Stimulated activated naive CD8-positive, alpha-beta T cell treated with anti-CD3 and anti-CD28 coated beads, Interleukin-15, Interleukin-2, amounts not matched to agents 100 ng/mL and 50 ng/mL, for 24 hours (primary cell): ENCODE measurements around the gene ABCC3.

ENCODE experiments used
- H3K27ac Mint-ChIP-seq: one replicate; pipeline ENCODE4 v1.8.0; 2021; ENCODE audit warnings: mild to moderate bottlenecking, mixed read lengths
- H3K27me3 Mint-ChIP-seq: one replicate; pipeline ENCODE4 v1.8.0; 2021; ENCODE audit warnings: mixed read lengths
- H3K36me3 Mint-ChIP-seq: one replicate; pipeline ENCODE4 v1.8.0; 2021; ENCODE audit warnings: low read depth, mixed read lengths
- H3K4me1 Mint-ChIP-seq: one replicate; pipeline ENCODE4 v1.8.0; 2021; ENCODE audit warnings: low read depth, mixed read lengths
- H3K4me3 Mint-ChIP-seq: one replicate; pipeline ENCODE4 v1.8.0; 2021; ENCODE audit warnings: mild to moderate bottlenecking, mixed read lengths
- H3K9me3 Mint-ChIP-seq: one replicate; pipeline ENCODE4 v1.8.0; 2021; ENCODE audit warnings: mixed read lengths

The ABCC3 gene

DNA sequence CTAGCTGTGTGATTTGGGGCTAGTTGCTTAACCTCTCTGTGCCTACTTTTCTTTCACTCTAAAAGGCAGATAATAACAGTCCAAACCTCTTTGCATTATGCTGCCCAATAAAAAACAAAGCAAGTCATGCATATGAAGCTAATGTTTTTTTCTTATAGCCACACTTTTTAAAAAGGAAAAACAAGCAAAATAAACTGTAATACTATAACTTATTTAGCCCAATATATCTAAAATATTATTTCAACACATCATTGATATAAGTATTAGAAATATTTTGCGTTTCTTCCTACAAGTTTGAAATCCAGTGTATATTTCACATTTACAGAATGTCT lies 50.6 kb downstream of the ABCC3 start:
- H3K27ac Mint-ChIP-seq = no peak overlapping the region
- H3K4me3 Mint-ChIP-seq = no peak overlapping the region
- H3K4me1 Mint-ChIP-seq = peaks cover 4% of the 10 kb centered on the region
- H3K9me3 Mint-ChIP-seq = no peaks in the 10 kb centered on the region
- peaks cover 11% of the 10 kb centered on the region for H3K27me3 Mint-ChIP-seq
- H3K36me3 Mint-ChIP-seq = no peaks in the 10 kb centered on the region

DNA sequence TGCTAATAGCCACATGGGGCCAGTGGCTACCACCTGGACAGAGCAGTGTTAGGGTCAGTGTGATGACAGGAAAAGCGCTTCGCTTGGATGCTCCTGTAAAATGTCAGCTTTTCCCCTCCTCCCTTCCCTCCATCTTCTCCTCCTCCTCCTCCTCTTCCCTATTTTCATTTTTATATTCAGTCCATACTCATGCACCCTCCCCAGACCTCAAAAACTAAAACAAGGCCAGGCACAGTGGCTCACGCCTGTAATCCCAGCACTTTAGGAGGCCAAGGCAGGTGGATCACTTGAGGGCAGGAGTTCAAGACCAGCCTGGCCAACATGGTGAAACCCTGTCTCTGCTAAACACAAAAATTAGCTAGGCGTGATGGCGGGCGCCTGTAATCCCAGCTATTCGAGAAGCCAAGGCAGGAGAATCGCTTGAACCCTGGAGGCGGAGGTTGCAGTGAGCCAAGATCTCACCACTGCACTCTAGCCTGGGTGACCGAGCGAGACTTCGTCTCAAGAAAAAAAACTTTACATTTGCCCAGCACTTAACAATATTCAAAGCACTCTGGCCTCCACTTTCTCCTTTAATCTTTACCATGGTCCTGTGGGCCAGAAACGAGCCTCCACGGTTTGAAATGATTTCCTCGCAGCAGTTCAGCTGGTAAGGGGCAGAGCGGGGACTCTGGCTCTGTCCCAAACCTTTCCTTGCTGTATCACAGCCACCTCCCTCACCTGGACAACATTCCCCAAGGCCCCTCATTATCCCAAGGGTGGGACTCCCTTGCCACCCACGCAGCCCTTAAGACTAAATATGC lies 51.2 kb downstream of the ABCC3 start:
- Mint-ChIP-seq H3K36me3 (no peaks in the 10 kb centered on the region), H3K27me3 (peaks cover 11% of the 10 kb centered on the region), H3K27ac (no peak overlapping the region), H3K9me3 (no peaks in the 10 kb centered on the region), H3K4me3 (no peak overlapping the region), H3K4me1 (peaks cover 4% of the 10 kb centered on the region)

DNA sequence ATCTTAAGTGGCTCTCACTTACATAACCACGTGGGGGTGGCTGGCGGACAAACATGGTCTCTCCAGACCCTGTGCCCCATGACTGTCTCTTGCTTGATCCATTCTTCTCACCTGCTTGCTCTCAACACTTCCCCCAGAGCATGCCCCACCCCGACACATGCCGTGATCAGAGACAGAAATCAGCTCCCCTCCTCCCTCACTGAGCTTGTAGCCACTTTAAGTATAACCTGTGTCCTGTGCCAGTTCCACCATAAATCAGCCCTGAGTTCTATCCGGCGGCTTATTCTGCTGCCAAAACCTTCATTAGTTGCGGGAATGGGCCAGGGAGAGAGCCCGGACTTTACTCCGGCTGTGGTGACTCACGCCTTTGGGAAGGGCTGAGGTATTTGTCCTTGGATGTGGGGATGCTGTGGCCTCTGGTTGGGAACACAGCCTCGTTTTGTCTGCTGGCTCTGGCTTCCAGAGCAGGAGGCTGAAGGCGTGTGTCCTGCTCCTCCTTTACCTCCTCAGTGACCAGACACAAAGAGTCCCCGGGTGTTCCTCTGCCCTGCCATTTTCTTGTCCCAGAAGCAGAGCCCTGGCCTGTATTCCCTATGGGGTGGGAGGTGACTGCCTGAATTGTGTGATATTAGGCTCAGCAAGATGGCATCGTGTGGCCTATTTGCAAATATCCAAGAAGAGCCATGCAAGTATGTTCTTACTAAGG lies 52.0 kb downstream of the ABCC3 start:
- H3K4me3 Mint-ChIP-seq = no peak overlapping the region
- H3K27ac Mint-ChIP-seq = no peak overlapping the region
- H3K27me3 Mint-ChIP-seq = peaks cover 5% of the 10 kb centered on the region
- no peaks in the 10 kb centered on the region for H3K36me3 Mint-ChIP-seq
- no peaks in the 10 kb centered on the region for H3K9me3 Mint-ChIP-seq
- H3K4me1 Mint-ChIP-seq = no peaks in the 10 kb centered on the region

DNA sequence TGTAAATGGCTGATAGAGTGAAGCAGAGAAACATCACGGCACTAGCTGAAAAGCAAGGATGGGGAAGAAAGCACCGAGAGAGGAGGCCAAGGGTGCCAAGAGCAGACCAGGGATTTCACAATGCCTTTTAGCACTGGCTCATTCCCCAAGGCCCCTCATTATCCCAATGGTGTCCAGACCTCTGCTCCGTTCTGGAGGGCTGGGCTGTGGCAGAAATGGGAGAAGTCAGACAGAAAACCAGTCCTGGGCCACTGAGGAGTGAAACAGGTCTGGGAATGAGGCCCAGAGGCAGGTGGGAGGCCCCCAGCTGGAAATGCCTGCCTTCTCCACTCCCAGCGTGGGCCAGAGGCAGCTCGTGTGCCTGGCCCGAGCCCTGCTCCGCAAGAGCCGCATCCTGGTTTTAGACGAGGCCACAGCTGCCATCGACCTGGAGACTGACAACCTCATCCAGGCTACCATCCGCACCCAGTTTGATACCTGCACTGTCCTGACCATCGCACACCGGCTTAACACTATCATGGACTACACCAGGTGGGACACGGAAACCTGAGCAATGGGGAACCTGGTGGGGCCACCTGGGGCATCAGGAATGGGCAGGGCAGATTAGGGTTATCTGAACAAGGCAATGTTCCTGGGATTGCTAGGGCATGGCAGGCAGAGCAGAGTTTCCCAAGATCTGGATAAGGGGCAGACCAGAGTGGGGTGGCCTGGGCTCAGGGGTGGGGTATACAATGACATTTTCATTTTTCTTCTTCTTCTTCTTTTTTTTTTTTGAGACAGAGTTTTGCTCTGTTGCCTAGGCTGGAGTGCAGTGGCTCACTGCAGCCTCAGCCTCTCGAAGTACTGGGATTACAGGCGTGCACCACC lies 52.8 kb downstream of the ABCC3 start:
- Mint-ChIP-seq H3K27ac (no peak overlapping the region), H3K27me3 (no peaks in the 10 kb centered on the region), H3K9me3 (no peaks in the 10 kb centered on the region), H3K4me1 (no peaks in the 10 kb centered on the region), H3K4me3 (no peak overlapping the region), H3K36me3 (peaks cover 3% of the 10 kb centered on the region)

DNA sequence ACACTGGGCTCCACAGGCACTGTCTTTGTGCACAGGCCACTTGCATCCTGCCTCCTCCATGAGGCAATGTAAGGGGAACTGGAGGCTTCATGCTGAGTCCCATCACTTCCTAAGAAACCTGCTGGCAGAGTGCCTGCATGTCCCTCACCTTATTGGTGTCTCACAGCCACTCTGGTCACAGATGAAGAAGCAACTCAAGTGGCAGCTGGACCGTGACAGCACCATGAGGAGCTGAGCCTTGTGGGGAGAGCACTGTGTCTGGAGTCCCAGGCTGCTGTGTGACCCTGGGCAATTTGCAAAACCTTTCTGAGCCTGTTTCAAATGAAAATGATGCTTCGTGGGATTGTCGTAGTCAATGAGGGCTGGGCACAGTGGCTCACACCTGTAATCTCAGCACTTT lies 53.6 kb downstream of the ABCC3 start:
- Mint-ChIP-seq H3K36me3 (peaks cover 6% of the 10 kb centered on the region), H3K9me3 (no peaks in the 10 kb centered on the region), H3K27me3 (no peaks in the 10 kb centered on the region), H3K27ac (no peak overlapping the region), H3K4me3 (no peak overlapping the region), H3K4me1 (no peaks in the 10 kb centered on the region)

DNA sequence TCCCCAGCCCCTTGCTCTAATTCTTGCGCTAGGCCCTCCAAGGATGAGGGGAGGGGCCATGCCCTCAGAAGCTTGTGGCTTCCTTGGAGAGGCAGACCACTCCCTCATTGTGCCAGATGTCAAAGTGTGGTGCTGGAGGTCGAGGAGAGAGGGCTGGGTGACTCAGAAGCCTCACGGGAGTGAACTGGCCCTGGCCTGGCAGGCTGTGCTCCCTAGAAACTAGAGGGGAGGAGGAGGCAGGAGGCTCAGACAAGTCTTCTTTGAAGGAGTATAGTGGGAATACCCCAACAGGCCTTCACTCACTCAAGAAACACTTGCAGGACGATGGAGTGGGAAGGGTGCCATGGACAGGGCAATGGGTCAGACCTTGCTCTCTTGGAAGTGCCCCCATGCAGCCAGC lies 54.6 kb downstream of the ABCC3 start:
- H3K4me3 Mint-ChIP-seq = no peak overlapping the region
- H3K27me3 Mint-ChIP-seq = no peaks in the 10 kb centered on the region
- H3K36me3 Mint-ChIP-seq = peaks cover 7% of the 10 kb centered on the region
- no peak overlapping the region for H3K27ac Mint-ChIP-seq
- no peaks in the 10 kb centered on the region for H3K4me1 Mint-ChIP-seq
- no peaks in the 10 kb centered on the region for H3K9me3 Mint-ChIP-seq

DNA sequence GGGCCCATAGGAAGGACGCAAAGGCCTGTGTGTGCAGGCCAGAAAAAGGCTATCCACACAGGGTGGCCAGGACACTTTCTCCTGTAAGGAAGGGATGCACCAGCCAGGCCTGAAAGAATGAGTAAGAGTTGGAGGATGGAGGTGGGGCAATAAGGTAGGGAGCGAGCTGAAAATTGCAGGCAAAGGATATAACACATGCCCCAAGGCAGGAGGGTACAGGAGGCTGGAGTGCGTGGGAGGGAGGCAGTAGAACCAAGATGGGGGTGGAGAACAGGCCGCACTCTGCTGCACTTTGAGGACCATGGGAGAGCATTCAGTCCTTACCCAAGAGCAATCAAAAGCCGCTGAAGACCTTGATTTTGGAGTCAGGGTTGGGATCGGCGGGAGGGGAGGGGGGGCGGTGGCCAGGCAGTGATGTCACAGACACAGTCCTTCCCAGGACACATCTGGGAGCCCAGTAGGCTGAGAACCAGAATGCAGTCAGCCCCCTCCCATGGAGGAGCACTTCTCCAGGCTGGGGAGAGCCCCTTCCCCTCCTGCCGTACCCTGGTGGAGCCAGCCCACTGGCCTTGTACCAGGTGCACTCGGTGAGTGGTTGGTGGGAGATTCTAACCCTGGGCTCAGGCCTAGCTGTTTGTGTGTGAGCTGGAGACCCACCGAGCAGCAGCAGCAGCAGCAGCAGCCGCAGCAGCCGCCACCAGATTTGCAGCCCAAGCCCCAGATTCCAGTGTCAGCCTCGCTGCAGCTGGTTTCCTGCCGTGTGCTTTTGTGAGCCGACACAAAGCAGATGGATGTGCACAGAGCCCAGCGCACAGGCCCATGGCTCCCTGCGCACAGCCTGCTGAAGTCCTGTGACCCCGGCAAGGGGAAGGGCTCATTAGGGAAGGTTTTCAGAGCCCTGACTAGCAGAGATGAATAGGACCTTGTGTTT lies 55.5 kb downstream of the ABCC3 start:
- H3K9me3 Mint-ChIP-seq = no peaks in the 10 kb centered on the region

DNA sequence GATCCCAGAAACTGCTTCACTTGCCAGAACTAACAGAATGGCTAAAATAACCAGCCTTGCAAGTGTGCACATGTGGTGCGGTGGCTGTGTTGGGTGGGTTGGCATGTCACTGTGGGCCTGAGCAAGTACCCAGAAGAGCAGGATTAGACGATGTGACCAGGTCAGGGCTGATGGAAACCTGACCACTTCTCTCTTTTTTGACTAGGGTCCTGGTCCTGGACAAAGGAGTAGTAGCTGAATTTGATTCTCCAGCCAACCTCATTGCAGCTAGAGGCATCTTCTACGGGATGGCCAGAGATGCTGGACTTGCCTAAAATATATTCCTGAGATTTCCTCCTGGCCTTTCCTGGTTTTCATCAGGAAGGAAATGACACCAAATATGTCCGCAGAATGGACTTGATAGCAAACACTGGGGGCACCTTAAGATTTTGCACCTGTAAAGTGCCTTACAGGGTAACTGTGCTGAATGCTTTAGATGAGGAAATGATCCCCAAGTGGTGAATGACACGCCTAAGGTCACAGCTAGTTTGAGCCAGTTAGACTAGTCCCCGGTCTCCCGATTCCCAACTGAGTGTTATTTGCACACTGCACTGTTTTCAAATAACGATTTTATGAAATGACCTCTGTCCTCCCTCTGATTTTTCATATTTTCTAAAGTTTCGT lies 56.3 kb downstream of the ABCC3 start:
- H3K9me3 Mint-ChIP-seq = no peaks in the 10 kb centered on the region
- H3K4me3 Mint-ChIP-seq = no peak overlapping the region
- H3K27ac Mint-ChIP-seq = no peak overlapping the region
- H3K36me3 Mint-ChIP-seq = peaks cover 23% of the 10 kb centered on the region
- H3K4me1 Mint-ChIP-seq = no peaks in the 10 kb centered on the region
- H3K27me3 Mint-ChIP-seq = no peaks in the 10 kb centered on the region

More for the DNA sequence above, 55.5 kb downstream of the ABCC3 start:
- H3K27me3 Mint-ChIP-seq = no peaks in the 10 kb centered on the region
- peaks cover 15% of the 10 kb centered on the region for H3K36me3 Mint-ChIP-seq
- no peaks in the 10 kb centered on the region for H3K4me1 Mint-ChIP-seq
- no peak overlapping the region for H3K27ac Mint-ChIP-seq
- H3K4me3 Mint-ChIP-seq = no peak overlapping the region

DNA sequence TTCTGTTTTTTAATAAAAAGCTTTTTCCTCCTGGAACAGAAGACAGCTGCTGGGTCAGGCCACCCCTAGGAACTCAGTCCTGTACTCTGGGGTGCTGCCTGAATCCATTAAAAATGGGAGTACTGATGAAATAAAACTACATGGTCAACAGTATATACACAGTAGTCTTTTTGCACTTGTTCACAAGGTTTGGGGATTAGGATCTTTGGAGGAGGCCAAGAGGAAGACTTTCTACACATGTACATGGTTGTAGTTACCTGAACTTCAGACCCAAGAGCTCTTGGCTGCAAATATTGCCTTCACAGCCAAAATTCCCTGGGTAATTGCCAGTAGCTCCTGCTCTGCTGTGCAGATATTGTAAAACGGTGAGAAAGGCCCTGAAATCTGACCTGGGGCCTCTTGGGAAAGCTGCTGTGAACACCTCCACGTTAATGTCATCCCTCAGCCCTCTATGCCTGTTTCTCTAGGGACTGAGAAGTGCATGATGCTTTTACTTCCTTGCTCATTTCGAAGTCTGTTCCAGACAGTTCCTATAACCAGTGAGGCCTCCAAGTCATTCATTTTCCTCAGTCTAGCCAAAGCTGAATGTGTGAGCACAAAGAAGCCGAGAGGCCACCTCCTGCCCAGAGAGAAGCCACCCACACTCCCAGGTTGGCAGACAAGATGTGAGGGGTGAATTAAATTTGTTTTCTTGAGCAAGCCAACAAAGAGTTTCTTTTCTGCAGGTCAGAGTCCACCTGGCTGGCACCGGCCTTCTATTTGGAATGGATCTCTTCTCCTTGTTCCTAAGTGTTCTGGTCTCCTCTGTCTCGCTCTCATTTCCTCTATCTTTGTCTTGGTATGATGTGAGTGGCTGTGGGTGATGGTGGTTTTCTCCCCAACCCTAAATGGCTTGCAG lies 57.1 kb downstream of the ABCC3 start:
- Mint-ChIP-seq H3K9me3 (no peaks in the 10 kb centered on the region), H3K36me3 (peaks cover 31% of the 10 kb centered on the region), H3K27me3 (no peaks in the 10 kb centered on the region), H3K4me1 (no peaks in the 10 kb centered on the region), H3K4me3 (no peak overlapping the region), H3K27ac (no peak overlapping the region)

DNA sequence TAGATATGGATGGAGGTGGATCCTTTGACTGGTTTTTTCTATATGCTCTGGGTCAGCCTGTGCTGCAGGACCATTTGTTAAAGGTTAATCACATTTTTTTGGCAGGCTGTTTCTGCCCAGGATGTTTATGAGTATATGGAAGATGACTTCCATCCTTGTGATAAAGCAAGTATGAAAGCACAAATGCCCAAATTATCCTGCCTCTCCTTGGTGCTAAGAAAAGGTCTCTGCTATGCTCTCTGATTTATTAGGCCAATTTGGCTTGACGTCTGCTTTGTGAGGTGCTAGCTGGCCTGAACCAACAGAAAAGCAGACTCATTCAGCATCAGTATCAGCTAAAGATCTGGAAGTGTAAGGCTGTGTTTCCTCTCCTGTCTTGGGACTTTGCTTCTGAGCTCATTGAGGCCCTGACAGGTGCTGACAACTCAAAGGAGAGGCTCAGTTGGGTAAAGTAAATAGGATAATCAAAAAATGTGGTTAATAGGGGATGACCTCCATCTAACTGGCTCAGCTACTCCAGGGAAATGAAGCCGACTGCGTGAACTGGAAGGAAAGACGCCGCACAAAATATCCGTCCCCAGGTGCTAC lies 57.9 kb downstream of the ABCC3 start:
- Mint-ChIP-seq H3K4me3 (no peak overlapping the region), H3K27me3 (no peaks in the 10 kb centered on the region), H3K4me1 (no peaks in the 10 kb centered on the region), H3K9me3 (no peaks in the 10 kb centered on the region), H3K27ac (no peak overlapping the region), H3K36me3 (peaks cover 39% of the 10 kb centered on the region)

DNA sequence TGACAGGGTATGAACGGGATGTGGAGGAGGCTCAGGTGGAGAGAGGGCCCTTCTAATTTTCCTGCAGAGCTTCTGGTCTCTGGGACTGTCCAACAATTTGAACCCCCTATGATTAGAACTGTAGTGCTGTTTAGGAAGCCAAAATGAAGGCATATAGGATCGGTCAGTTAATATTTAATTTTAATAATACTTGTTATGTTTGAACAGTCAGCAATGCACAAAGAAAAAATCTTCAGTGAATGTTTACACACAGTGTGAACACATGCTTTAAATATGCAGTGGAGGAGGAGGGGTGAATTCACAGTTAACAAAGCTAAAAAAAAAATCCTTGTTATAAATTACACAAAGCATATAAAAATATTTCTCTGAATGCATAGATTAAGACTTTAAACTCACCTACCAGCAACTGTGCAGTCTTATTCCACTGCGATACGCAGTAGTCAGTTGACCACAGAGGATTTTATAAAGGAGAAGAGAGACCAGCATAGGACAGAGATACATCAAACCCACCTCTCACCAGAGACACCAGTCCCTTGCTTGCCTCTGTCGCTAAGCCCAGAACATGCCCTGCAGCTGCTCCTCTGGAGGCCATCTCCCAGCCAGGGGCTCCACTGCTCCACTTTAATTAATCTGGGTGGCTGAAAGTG lies 58.5 kb downstream of the ABCC3 start:
- peaks cover 43% of the 10 kb centered on the region for H3K36me3 Mint-ChIP-seq
- H3K27ac Mint-ChIP-seq = no peak overlapping the region
- no peaks in the 10 kb centered on the region for H3K27me3 Mint-ChIP-seq
- H3K9me3 Mint-ChIP-seq = no peaks in the 10 kb centered on the region
- H3K4me3 Mint-ChIP-seq = no peak overlapping the region
- H3K4me1 Mint-ChIP-seq = no peaks in the 10 kb centered on the region

DNA sequence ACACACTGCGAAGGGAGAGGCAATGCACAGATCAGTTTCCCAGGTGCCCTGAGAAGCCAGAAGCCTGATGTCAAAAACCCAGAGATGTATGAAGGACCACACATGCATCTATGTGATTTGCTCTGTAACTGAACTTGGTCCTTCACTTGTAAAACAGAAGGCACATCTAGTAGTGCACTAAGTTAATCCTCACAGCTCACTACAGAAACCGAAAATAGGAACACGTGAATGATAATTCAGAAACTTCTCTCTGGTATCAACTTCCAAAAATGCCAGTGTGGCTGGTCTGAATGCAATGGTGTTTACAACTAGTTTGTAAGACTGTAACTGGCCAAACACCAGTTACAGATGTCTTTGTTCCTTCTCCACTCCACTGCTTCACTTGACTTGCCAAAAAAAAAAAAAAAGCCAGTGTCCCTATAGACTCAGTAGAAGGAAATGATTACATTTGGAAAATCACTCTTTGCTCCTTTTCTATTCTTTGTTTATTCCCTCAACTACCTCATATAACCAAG lies 61.7 kb downstream of the ABCC3 start:
- H3K27ac Mint-ChIP-seq = no peak overlapping the region
- H3K27me3 Mint-ChIP-seq = no peaks in the 10 kb centered on the region
- H3K4me1 Mint-ChIP-seq = no peaks in the 10 kb centered on the region
- peaks cover 71% of the 10 kb centered on the region for H3K36me3 Mint-ChIP-seq
- no peak overlapping the region for H3K4me3 Mint-ChIP-seq
- H3K9me3 Mint-ChIP-seq = no peaks in the 10 kb centered on the region
